ENCODE results near the gene AGTPBP1.

Gene AGTPBP1

DNA sequence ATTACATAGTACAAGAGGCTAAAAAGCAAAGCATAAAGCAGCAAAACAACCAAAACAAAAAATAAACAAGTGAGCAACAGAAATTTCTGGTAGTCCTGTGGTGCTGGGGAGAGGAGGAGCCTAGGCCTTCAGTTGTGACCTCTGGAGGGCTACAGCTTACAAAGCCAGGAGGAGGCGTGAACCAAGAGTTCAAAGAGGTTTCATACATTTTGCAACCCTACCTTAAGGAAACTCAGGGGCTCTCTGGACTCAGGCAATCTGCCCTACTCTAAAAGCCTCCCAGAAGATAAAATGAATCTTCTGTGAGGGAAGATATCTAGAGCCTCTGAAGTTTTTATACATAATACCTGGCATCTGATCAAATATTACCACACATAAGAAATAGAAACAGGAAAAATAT lies 187.4 kb downstream of the AGTPBP1 start:
- no peak for DNase-seq (ENCODE audit: low spot score in 2 of 2)
- H3K36me3 Mint-ChIP-seq (ENCODE audit: insufficient read depth), result peaks cover 5% of the 10 kb centered on the region
- no peaks in the 10 kb centered on the region for H3K27me3 Mint-ChIP-seq
- no peak for ATAC-seq (replicated peaks; ENCODE audit: extremely low read depth, poor library complexity, severe bottlenecking)
- peaks cover 15% of the 10 kb centered on the region for H3K4me1 Mint-ChIP-seq
- H3K4me3 Mint-ChIP-seq, result no peak overlapping the region
- H3K9me3 Mint-ChIP-seq, result no peaks in the 10 kb centered on the region
- peak overlapping the region; percentile 32 for H3K27ac Mint-ChIP-seq (ENCODE audit: low read depth)

DNA sequence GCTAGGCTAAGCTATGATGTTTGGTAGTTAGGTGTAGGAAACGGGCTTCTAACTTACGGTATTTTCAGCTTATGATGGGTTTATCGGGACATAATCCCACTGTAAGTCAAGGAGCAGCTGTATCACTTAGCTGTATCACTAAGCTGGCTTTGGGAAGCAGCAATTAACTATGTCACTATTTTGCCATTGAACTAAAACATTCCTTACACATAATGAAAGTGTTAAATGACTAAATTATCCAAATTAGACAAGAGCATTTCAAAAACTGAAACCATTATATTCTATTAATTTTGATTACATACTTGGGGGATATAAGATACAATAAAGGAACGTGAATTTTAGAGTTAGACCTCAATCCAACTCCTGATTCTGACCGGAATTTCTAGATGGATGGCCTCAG lies 188.3 kb downstream of the AGTPBP1 start:
- H3K4me1 Mint-ChIP-seq, result peaks cover 15% of the 10 kb centered on the region
- ATAC-seq (replicated peaks; ENCODE audit: extremely low read depth, poor library complexity, severe bottlenecking) (no peak), DNase-seq (ENCODE audit: low spot score in 2 of 2) (no peak)
- H3K9me3 Mint-ChIP-seq, result no peaks in the 10 kb centered on the region
- no peak overlapping the region for H3K27ac Mint-ChIP-seq (ENCODE audit: low read depth)
- no peaks in the 10 kb centered on the region for H3K27me3 Mint-ChIP-seq
- no peak overlapping the region for H3K4me3 Mint-ChIP-seq
- H3K36me3 Mint-ChIP-seq (ENCODE audit: insufficient read depth), result peaks cover 9% of the 10 kb centered on the region

DNA sequence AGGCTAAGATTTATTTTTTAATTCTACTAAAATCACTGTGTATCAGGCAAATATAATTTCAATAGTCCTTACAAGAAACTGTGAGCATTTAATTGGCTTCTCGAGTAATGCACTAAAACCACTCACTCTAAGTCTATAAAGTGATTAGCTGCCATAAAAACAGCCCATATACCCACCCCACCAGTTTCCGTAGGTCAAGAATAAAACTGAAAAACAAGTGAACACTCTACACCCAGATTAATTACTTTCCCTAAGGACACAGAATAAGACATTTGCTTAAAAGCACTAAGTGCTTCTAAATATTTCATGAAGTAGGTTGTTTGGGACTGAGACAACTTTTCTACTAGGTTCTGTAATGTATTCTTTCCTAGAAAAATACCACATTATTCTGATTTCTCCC lies 194.2 kb downstream of the AGTPBP1 start:
- Mint-ChIP-seq H3K27ac (ENCODE audit: low read depth) (no peak overlapping the region), H3K27me3 (no peaks in the 10 kb centered on the region), H3K4me1 (no peaks in the 10 kb centered on the region), H3K36me3 (ENCODE audit: insufficient read depth) (peaks cover 8% of the 10 kb centered on the region), H3K9me3 (no peaks in the 10 kb centered on the region), H3K4me3 (no peak overlapping the region)
- no peak for DNase-seq (ENCODE audit: low spot score in 2 of 2)
- no peak for ATAC-seq (replicated peaks; ENCODE audit: extremely low read depth, poor library complexity, severe bottlenecking)

DNA sequence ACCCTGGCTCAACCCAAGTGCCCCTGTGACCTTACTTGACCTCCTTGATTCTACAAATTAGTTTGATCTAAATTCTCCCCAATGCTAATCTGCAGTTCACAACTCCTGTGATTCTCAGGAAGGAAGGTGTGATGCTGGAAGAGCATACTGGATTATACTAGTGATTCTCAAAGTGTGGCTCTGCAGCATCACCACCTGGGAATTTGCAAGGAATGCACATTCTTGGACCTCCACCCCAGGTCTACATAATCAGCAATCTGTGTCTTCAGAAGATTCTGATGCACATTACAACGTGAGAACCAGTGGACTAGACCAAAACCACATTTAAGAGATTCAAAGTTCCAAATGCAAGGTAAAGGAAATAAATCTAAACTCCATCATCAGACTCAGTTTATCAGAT lies 198.6 kb downstream of the AGTPBP1 start:
- ATAC-seq (replicated peaks; ENCODE audit: extremely low read depth, poor library complexity, severe bottlenecking) (no peak), DNase-seq (ENCODE audit: low spot score in 2 of 2) (no peak)
- Mint-ChIP-seq H3K27ac (ENCODE audit: low read depth) (no peak overlapping the region), H3K9me3 (no peaks in the 10 kb centered on the region), H3K27me3 (no peaks in the 10 kb centered on the region), H3K4me1 (no peaks in the 10 kb centered on the region), H3K36me3 (ENCODE audit: insufficient read depth) (peaks cover 2% of the 10 kb centered on the region), H3K4me3 (no peak overlapping the region)

DNA sequence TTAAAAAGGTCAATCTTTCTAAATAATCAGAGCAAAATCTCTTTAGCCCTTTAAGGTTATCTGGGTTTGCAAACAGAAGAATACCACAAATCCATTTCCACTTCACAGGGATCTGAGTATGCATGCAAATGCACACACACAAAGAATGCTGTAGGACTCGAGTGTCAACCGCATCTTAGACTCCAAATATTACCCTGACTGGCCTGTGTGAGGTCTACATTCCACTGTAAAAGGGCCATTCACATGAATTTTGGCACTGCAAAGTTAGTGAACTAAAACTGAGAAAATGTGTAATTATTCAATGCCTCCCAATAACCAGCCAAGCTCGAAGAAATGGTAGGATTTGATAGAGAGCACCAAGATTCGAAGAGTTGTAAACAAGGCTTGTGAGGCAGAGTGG lies 199.9 kb downstream of the AGTPBP1 start:
- no peak for ATAC-seq (replicated peaks; ENCODE audit: extremely low read depth, poor library complexity, severe bottlenecking)
- Mint-ChIP-seq H3K27ac (ENCODE audit: low read depth) (no peak overlapping the region), H3K4me3 (no peak overlapping the region), H3K4me1 (no peaks in the 10 kb centered on the region), H3K27me3 (no peaks in the 10 kb centered on the region), H3K9me3 (no peaks in the 10 kb centered on the region), H3K36me3 (ENCODE audit: insufficient read depth) (peaks cover 2% of the 10 kb centered on the region)
- no peak for DNase-seq (ENCODE audit: low spot score in 2 of 2)

DNA sequence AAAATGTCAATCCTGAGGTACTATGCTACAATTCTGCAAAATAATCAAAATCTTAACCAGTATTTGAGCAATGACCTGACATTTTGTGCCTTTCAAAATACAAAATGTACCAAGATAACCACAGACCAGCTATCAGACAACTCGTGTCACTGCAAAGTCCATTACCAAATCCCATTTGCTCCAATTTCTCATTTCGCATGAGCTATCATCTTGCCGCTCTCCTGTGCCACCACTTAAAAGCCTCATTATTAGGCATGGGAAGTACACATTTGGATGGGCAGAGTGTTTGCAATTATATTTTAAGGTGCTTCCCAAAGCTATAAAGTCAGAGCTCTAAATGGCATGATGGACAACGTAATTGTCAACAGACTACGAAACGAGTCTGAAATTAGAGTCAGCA lies 205.2 kb downstream of the AGTPBP1 start:
- no peaks in the 10 kb centered on the region for H3K27me3 Mint-ChIP-seq
- ATAC-seq (replicated peaks; ENCODE audit: extremely low read depth, poor library complexity, severe bottlenecking), result no peak
- H3K36me3 Mint-ChIP-seq (ENCODE audit: insufficient read depth), result no peaks in the 10 kb centered on the region

DNA sequence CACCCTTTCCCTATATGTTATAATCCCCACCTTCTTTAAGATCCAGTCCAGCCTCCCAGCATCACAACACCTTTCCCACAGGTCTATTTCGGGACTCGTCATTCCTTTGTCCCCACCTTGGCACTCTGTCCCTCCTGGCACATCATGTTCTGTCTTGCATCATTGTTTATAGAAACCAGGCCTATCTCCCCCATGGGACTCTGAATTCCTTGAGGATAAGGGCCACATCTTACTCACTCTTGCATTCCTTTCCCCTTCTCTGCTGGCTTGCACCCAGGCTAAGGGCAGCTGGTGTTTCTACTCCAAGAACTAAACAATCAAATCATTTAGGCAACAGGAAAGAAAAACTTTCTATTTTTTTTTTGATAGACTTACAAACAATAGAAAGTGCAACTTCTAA lies 205.7 kb downstream of the AGTPBP1 start:
- DNase-seq (ENCODE audit: low spot score in 2 of 2), result no peak

More for the DNA sequence above, 205.2 kb downstream of the AGTPBP1 start:
- H3K9me3 Mint-ChIP-seq, result no peaks in the 10 kb centered on the region
- no peak overlapping the region for H3K27ac Mint-ChIP-seq (ENCODE audit: low read depth)
- no peak for DNase-seq (ENCODE audit: low spot score in 2 of 2)
- H3K4me3 Mint-ChIP-seq, result no peak overlapping the region
- no peaks in the 10 kb centered on the region for H3K4me1 Mint-ChIP-seq

DNA sequence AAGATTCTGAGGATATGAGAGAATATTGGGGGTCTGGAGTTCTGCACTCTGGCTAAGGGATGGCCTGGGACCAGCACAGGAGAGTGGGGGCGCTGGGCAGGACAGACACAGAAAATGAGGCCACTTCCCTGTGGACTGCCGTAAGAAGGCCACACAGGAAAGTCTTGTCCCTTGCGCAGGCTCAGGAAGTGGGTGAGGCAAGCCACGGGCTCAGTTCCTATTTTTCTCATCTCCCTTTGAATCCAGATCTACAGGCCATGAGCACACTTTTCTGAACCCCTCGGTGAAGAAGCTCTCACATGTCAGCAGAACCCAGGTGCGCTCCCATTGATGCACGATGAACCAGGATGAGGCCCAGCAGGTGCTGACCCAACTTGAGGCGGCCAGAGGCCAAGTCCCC lies 207.4 kb downstream of the AGTPBP1 start:
- ATAC-seq (replicated peaks; ENCODE audit: extremely low read depth, poor library complexity, severe bottlenecking), result no peak
- no peaks in the 10 kb centered on the region for H3K4me1 Mint-ChIP-seq
- no peaks in the 10 kb centered on the region for H3K9me3 Mint-ChIP-seq
- no peaks in the 10 kb centered on the region for H3K27me3 Mint-ChIP-seq
- no peak overlapping the region for H3K4me3 Mint-ChIP-seq
- no peak for DNase-seq (ENCODE audit: low spot score in 2 of 2)
- no peaks in the 10 kb centered on the region for H3K36me3 Mint-ChIP-seq (ENCODE audit: insufficient read depth)
- no peak overlapping the region for H3K27ac Mint-ChIP-seq (ENCODE audit: low read depth)

More for the DNA sequence above, 205.7 kb downstream of the AGTPBP1 start:
- no peaks in the 10 kb centered on the region for H3K36me3 Mint-ChIP-seq (ENCODE audit: insufficient read depth)
- no peaks in the 10 kb centered on the region for H3K27me3 Mint-ChIP-seq
- H3K9me3 Mint-ChIP-seq, result no peaks in the 10 kb centered on the region
- no peak for ATAC-seq (replicated peaks; ENCODE audit: extremely low read depth, poor library complexity, severe bottlenecking)
- H3K27ac Mint-ChIP-seq (ENCODE audit: low read depth), result no peak overlapping the region
- H3K4me3 Mint-ChIP-seq, result no peak overlapping the region
- H3K4me1 Mint-ChIP-seq, result no peaks in the 10 kb centered on the region

DNA sequence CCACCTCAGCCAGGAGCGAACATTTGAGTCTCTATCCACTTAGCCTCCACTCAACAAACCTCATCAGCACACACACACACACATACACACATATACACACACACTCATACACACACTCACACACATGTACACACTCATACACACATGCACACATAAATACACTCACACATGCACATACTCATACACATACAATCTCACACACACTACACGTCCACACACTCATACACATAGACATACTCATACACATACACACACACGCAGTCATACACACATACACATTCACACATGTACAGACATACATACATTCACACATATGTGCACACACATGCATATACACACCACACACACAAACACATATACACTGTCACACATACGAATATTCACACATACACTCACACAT lies 208.2 kb downstream of the AGTPBP1 start:
- no peaks in the 10 kb centered on the region for H3K36me3 Mint-ChIP-seq (ENCODE audit: insufficient read depth)

DNA sequence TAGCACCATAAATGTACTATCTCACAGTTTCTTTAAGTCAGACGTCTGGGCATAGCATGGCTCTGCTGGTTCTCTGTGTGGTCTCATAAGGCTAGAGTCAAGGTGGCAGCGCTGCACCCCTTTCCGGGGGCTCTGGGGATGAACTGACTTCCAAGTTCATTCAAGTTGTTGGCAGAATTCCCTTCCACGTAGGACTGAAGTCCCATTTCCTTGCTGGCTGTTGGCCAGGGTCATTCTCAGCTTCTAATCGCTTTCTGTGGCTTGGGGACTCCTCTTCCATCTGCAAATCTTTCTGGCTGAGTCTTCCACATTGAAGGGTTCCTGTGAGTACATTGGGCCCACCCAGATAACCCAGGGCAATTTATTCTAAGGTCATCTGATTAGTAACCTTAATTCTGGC lies 211.0 kb downstream of the AGTPBP1 start:
- Mint-ChIP-seq H3K27me3 (peaks cover 5% of the 10 kb centered on the region), H3K9me3 (no peaks in the 10 kb centered on the region), H3K36me3 (ENCODE audit: insufficient read depth) (no peaks in the 10 kb centered on the region), H3K4me1 (no peaks in the 10 kb centered on the region), H3K4me3 (no peak overlapping the region), H3K27ac (ENCODE audit: low read depth) (no peak overlapping the region)
- DNase-seq (ENCODE audit: low spot score in 2 of 2) (no peak), ATAC-seq (replicated peaks; ENCODE audit: extremely low read depth, poor library complexity, severe bottlenecking) (no peak)

More for the DNA sequence above, 208.2 kb downstream of the AGTPBP1 start:
- Mint-ChIP-seq H3K4me3 (no peak overlapping the region), H3K9me3 (no peaks in the 10 kb centered on the region), H3K27ac (ENCODE audit: low read depth) (no peak overlapping the region), H3K27me3 (no peaks in the 10 kb centered on the region), H3K4me1 (no peaks in the 10 kb centered on the region)
- ATAC-seq (replicated peaks; ENCODE audit: extremely low read depth, poor library complexity, severe bottlenecking) (no peak), DNase-seq (ENCODE audit: low spot score in 2 of 2) (no peak)

DNA sequence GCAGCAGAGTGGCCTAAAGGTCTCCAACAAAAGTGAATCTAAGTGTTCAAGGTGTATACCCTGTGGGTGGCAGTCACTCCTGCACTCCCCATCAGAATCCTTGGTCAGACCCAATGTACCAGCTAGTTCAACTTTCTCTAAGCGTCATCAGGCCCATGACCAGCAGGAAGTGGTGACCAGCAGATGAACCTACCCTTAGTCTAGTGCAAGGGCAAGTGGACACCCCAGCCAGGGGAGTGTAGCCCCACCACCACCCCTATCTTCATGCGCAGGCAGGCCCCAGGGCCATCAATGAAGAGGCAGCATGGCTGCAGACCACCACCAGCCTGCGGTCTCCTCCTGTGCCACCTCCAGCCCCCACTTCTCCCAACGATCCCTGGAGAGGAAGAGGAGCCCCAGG lies 213.1 kb downstream of the AGTPBP1 start:
- H3K9me3 Mint-ChIP-seq, result no peaks in the 10 kb centered on the region
- H3K36me3 Mint-ChIP-seq (ENCODE audit: insufficient read depth), result no peaks in the 10 kb centered on the region
- no peak overlapping the region for H3K4me3 Mint-ChIP-seq
- DNase-seq (ENCODE audit: low spot score in 2 of 2), result no peak
- H3K27me3 Mint-ChIP-seq, result peaks cover 26% of the 10 kb centered on the region
- ATAC-seq (replicated peaks; ENCODE audit: extremely low read depth, poor library complexity, severe bottlenecking), result no peak
- H3K27ac Mint-ChIP-seq (ENCODE audit: low read depth), result no peak overlapping the region
- no peaks in the 10 kb centered on the region for H3K4me1 Mint-ChIP-seq

DNA sequence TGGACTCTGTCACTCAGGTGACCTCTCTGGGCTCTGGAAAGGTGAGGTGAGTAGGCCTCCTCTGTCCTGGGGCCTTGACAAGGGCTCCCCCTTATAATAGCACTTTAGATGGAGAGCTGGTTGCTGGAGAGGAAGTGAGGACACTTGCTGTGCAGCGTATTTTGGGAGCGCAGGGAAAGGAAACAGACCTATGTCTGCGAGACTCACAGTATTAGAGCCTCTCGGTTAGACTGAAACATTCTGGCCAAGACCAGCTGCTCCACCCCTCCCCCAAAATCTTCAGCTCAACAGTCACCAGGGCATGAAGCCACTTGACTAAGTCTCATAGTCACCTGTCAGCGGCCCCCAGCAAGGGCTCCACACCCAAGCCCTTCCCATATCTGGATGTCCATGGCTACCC lies 213.6 kb downstream of the AGTPBP1 start:
- no peak overlapping the region for H3K4me3 Mint-ChIP-seq

DNA sequence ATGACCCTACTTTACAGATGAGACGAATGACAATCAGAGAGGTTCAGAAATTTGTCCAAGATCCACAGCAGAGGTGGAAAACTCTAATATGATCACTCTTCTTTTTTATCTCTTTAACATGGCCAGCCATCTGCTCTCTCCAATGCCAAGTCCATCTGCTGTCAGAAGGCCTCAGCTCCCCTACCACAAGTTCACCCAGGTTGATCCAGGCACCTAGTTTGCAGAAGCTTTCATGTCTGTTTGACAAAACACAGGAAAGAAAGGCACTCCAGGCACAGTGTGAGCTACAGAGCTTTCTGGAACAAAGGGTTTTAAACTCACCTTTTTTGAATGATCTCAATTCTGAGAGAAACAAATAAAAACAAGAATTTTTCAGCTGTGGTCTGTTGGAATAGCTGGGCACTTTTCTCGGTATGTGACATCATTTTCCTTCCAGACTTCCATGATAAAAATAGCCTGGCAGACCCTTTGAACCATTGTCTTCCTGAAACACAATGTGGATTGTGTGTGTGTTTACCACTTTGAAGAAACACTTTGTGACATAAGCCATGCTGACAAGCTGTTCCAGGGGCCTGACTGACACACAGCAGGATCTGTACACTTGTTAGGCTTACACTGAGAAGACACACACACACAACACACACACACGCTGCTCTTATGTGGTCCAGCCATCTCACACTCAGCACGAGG lies 214.3 kb downstream of the AGTPBP1 start:
- H3K27ac Mint-ChIP-seq (ENCODE audit: low read depth), result no peak overlapping the region
- H3K9me3 Mint-ChIP-seq, result no peaks in the 10 kb centered on the region
- no peak overlapping the region for H3K4me3 Mint-ChIP-seq
- no peaks in the 10 kb centered on the region for H3K36me3 Mint-ChIP-seq (ENCODE audit: insufficient read depth)
- H3K27me3 Mint-ChIP-seq, result peaks cover 36% of the 10 kb centered on the region
- peaks cover 6% of the 10 kb centered on the region for H3K4me1 Mint-ChIP-seq
- DNase-seq (ENCODE audit: low spot score in 2 of 2) (no peak), ATAC-seq (replicated peaks; ENCODE audit: extremely low read depth, poor library complexity, severe bottlenecking) (no peak)

More for the DNA sequence above, 213.6 kb downstream of the AGTPBP1 start:
- no peaks in the 10 kb centered on the region for H3K36me3 Mint-ChIP-seq (ENCODE audit: insufficient read depth)
- no peaks in the 10 kb centered on the region for H3K9me3 Mint-ChIP-seq
- no peaks in the 10 kb centered on the region for H3K4me1 Mint-ChIP-seq
- no peak for ATAC-seq (replicated peaks; ENCODE audit: extremely low read depth, poor library complexity, severe bottlenecking)
- no peak overlapping the region for H3K27ac Mint-ChIP-seq (ENCODE audit: low read depth)
- peaks cover 30% of the 10 kb centered on the region for H3K27me3 Mint-ChIP-seq
- no peak for DNase-seq (ENCODE audit: low spot score in 2 of 2)

All from central memory CD8-positive, alpha-beta T cell (primary cell).